Measurements from ENCODE around the gene TAGLN.

The TAGLN gene

GRCh38 chr11:117238221-117238620 lies 39.1 kb downstream of the TAGLN start:
- DNase-seq (ENCODE audit: low spot score): no peak
- in situ Hi-C loops (cut with MboI; ENCODE audit: low sequenced_read_pairs, unreplicated experiment): no loop called here
- TF ChIP-seq CTCF (IDR thresholded peaks at IDR 0.05; ENCODE audit: borderline replicate concordance, control extremely low read depth, extremely low read depth, insufficient read depth, missing control alignments): no peak

- no peak for TF ChIP-seq CTCF (IDR thresholded peaks at IDR 0.05; ENCODE audit: borderline replicate concordance, control extremely low read depth, extremely low read depth, insufficient read depth, missing control alignments)
Measured at GRCh38 chr11:117239295-117239694, 40.1 kb downstream of the TAGLN start.

GRCh38 chr11:117248341-117248740 lies 49.2 kb downstream of the TAGLN start:
- no peak for TF ChIP-seq CTCF (IDR thresholded peaks at IDR 0.05; ENCODE audit: borderline replicate concordance, control extremely low read depth, extremely low read depth, insufficient read depth, missing control alignments)
- DNase-seq (ENCODE audit: low spot score): no peak
- in situ Hi-C loops (cut with MboI; ENCODE audit: low sequenced_read_pairs, unreplicated experiment): no loop called here

More at GRCh38 chr11:117239295-117239694, 40.1 kb downstream of the TAGLN start:
- in situ Hi-C loops (cut with MboI; ENCODE audit: low sequenced_read_pairs, unreplicated experiment): no loop called here
- DNase-seq (ENCODE audit: low spot score): no peak

- in situ Hi-C loops (cut with MboI; ENCODE audit: low sequenced_read_pairs, unreplicated experiment): no loop called here
- TF ChIP-seq CTCF (IDR thresholded peaks at IDR 0.05; ENCODE audit: borderline replicate concordance, control extremely low read depth, extremely low read depth, insufficient read depth, missing control alignments): no peak
- no peak for DNase-seq (ENCODE audit: low spot score)
Measured at GRCh38 chr11:117249571-117249970, 50.4 kb downstream of the TAGLN start.

- in situ Hi-C loops (cut with MboI; ENCODE audit: low sequenced_read_pairs, unreplicated experiment): no loop called here
- no peak for TF ChIP-seq CTCF (IDR thresholded peaks at IDR 0.05; ENCODE audit: borderline replicate concordance, control extremely low read depth, extremely low read depth, insufficient read depth, missing control alignments)
- no peak for DNase-seq (ENCODE audit: low spot score)
Measured at GRCh38 chr11:117251506-117251905, 52.3 kb downstream of the TAGLN start.

GRCh38 chr11:117255966-117256365 lies 56.8 kb downstream of the TAGLN start:
- no peak for DNase-seq (ENCODE audit: low spot score)
- no peak for TF ChIP-seq CTCF (IDR thresholded peaks at IDR 0.05; ENCODE audit: borderline replicate concordance, control extremely low read depth, extremely low read depth, insufficient read depth, missing control alignments)
- in situ Hi-C loops (cut with MboI; ENCODE audit: low sequenced_read_pairs, unreplicated experiment): no loop called here

- TF ChIP-seq CTCF (IDR thresholded peaks at IDR 0.05; ENCODE audit: borderline replicate concordance, control extremely low read depth, extremely low read depth, insufficient read depth, missing control alignments): no peak
- in situ Hi-C loops (cut with MboI; ENCODE audit: low sequenced_read_pairs, unreplicated experiment): no loop called here
Measured at GRCh38 chr11:117256573-117256972, 57.4 kb downstream of the TAGLN start.

More at GRCh38 chr11:117256573-117256972, 57.4 kb downstream of the TAGLN start:
- DNase-seq (ENCODE audit: low spot score): no peak
